ENCODE measurements around the gene ZSWIM4.

- TF ChIP-seq CTCF (IDR thresholded peaks at IDR 0.05 in 8 of 11, conservative IDR thresholded peaks at IDR 0.05 in 3 of 11), result peak in 9 of 11 experiments; percentile 37 to 71 (median 55)
- TF ChIP-seq POLR2A (IDR thresholded peaks at IDR 0.05), result peak in 1 of 3 donors; percentile 59
- TF ChIP-seq POLR2AphosphoS5 (IDR thresholded peaks at IDR 0.05), result peak; percentile 88 to 93 (median 92)
Observed at GRCh38 chr19:13847407-13848339, 52.4 kb downstream of the ZSWIM4 start.

Data from spleen (tissue), 7 donors.